Sigmoid colon (tissue), 4 donors: ENCODE data around the gene VHLL.
A peak's percentile ranks its signal among the peaks of the same experiment; 100 is the strongest.

Source experiments
- CTCF ChIP-seq, 4 experiments: fragments of 450-650 bp in 3 of 4; fragments of 200-600 bp in 1 of 4; IDR thresholded peaks; one replicate each; pipeline ENCODE4 v1.5.1; 2016 to 2019; ENCODE audit warnings: antibody characterized with exemption in 4 of 4, mild to moderate bottlenecking in 3 of 4, moderate library complexity in 2 of 4
- POLR2A ChIP-seq, 2 donors: fragments of 450-650 bp; IDR thresholded peaks; one replicate each; pipeline ENCODE4 v1.6.1; 2016; ENCODE audit warnings: antibody characterized with exemption in 2 of 2, mild to moderate bottlenecking in 2 of 2, moderate library complexity in 2 of 2
- POLR2AphosphoS5 ChIP-seq, 4 donors: sonication (generic); formaldehyde crosslinking; IDR thresholded peaks; one replicate each; pipeline ENCODE4 v1.6.1; 2017; ENCODE audit warnings: antibody characterized with exemption in 4 of 4

DNA sequence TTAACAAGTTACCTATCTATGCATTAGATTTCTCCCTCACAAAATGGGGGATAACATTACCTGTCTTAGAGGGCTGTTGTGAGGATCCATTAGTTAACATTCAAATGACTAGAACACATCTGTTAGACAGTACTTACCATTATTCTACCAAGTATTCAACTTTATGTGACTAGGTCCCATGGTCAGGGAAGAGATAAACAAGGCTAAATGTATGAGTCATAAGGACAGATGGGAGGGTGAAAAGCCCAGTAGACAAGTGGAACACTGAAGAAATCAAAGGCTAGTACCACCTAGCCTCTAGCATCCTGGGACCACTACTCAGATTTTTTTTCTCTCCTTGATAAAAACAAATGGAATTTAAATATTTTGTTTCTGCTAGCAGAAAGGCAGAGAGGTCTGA is 9.0 kb upstream of the VHLL start:
- TF ChIP-seq CTCF (IDR thresholded peaks at IDR 0.05) = peak in 1 of 4 experiments; percentile 10
- TF ChIP-seq POLR2A (IDR thresholded peaks at IDR 0.05) = no peak
- no peak for TF ChIP-seq POLR2AphosphoS5 (IDR thresholded peaks at IDR 0.05)
